NCI-H82 treated with DMSO at 0.1 percent for 48 hours (cell line): Measurements from ENCODE around the gene ZEB2.

Experiments used
- DNase-seq: peaks from one replicate; lab custom pipeline; 2025; ENCODE audit not compliant: unreplicated experiment; lab: John Stamatoyannopoulos, UW

Gene ZEB2

GRCh38 chr2:144513388-144514101 is 6.4 kb downstream of the ZEB2 start:
- no peak for DNase-seq

- DNase-seq: no peak
Observed at GRCh38 chr2:144512891-144513351, 7.0 kb downstream of the ZEB2 start.

GRCh38 chr2:144512470-144512869 is 7.4 kb downstream of the ZEB2 start:
- DNase-seq: no peak

GRCh38 chr2:144511937-144512336 is 8.0 kb downstream of the ZEB2 start:
- DNase-seq: no peak

- DNase-seq: no peak
Observed at GRCh38 chr2:144511226-144511810, 8.6 kb downstream of the ZEB2 start.

DNA sequence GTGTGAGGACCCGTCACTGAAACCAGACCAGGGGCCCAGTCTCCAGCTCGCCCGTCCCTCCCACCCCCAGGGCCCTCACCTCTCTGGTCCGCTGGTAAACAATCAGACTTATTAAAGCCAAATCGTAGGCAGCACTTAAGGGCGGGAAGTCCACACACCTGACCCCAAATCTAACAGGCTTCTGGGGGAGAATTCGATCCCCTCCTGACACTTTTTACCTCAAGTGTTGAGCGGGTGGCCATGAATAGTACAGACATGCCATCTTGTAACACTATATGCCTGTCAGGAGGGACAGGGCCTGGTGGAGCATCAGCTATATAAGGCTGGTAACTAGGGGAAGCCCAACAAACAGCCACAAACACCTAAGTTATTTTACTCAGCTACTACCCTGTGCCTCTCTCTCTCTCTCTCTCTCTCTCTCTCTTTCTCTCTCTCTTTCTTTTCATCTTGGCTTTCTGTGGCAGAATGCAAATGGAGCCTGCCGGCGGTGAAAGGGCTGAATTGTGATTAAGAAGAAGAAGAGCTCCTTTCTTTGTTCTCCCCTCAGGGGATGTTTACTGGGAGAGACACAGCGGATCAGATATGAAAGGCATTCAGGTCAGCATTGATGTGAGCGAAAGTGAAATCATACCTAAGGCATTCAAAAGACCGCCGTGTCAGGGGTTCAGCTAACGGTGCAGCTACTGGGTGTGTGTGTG is 9.5 kb downstream of the ZEB2 start:
- DNase-seq: no peak

- no peak for DNase-seq
Observed at GRCh38 chr2:144509879-144510221, 10.1 kb downstream of the ZEB2 start.

GRCh38 chr2:144509001-144509878 is 10.7 kb downstream of the ZEB2 start:
- DNase-seq: peak; percentile 67

- no peak for DNase-seq
Observed at GRCh38 chr2:144508172-144508851, 11.6 kb downstream of the ZEB2 start.

- no peak for DNase-seq
Observed at GRCh38 chr2:144507441-144508171, 12.3 kb downstream of the ZEB2 start.

DNA sequence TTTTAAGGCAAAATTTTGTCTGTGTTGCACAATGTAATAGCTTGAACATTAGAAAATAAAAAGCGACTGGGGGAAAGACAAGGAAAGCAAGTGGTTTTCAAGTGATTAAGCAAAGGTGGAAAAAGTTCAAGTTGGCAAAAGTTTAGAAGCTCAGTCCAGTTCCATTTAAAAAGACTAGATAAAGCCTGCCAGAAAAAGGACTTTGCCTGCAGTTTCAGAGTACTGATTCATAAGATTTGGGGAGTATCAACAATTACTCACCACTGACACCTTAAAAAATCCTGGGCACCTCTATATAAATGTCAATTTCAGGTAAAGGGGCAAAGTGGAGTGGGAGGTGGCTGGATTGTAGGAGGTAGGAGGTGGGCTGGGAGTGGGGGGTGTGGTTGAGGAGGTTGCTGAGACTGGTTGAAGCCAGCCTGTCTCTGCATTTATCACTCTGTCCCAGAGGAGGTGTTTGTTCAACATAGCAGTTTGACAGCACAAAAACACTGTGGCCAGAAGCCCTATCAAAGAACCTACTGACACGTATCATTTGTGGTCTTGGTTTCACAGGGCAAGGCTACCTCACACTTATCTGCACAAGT is 14.6 kb downstream of the ZEB2 start:
- no peak for DNase-seq

GRCh38 chr2:144504218-144504641 is 15.7 kb downstream of the ZEB2 start:
- DNase-seq: no peak

- DNase-seq: no peak
Observed at GRCh38 chr2:144503242-144503641, 16.7 kb downstream of the ZEB2 start.

DNA sequence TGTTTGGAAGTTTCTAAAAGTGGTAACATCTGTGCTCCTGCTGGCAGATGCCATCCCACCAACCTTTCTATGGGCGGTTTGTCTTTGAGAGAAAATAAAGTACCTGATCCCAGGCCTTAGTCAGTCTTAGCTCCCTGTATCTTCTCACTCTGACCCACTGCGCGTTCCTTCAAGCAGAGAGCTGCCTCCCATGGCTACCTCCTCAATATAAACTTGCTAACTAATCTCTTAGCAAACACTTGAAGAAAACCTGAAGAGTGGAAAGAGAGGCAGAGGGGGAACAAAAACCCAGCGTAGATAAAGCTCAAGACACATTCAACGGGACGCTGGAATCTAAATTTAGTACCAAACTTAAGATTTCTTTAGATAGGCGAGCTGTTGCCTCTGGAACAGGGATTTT is 17.6 kb downstream of the ZEB2 start:
- no peak for DNase-seq

GRCh38 chr2:144501627-144502026 is 18.3 kb downstream of the ZEB2 start:
- no peak for DNase-seq

DNA sequence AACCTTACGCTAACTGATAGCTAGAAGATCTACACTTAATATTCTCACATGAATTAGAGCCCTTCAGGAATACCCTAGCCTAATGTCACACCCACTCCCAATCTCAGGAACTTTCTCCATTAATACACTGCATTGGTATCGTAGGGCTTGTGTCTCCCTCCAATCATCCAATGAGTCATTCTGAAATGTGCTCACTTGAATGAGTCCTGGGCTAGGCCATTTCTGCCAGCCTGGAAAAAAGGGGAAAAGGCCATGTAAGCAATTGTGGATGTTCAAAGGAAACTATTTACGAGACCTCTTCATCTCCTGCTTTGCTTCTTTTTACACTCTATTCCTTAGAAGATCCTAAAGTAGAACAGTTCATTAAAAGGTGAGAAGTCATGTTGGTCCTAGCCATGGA is 18.8 kb downstream of the ZEB2 start:
- DNase-seq: no peak

GRCh38 chr2:144500563-144500962 is 19.4 kb downstream of the ZEB2 start:
- DNase-seq: no peak

GRCh38 chr2:144498277-144498676 is 21.6 kb downstream of the ZEB2 start:
- DNase-seq: no peak

DNA sequence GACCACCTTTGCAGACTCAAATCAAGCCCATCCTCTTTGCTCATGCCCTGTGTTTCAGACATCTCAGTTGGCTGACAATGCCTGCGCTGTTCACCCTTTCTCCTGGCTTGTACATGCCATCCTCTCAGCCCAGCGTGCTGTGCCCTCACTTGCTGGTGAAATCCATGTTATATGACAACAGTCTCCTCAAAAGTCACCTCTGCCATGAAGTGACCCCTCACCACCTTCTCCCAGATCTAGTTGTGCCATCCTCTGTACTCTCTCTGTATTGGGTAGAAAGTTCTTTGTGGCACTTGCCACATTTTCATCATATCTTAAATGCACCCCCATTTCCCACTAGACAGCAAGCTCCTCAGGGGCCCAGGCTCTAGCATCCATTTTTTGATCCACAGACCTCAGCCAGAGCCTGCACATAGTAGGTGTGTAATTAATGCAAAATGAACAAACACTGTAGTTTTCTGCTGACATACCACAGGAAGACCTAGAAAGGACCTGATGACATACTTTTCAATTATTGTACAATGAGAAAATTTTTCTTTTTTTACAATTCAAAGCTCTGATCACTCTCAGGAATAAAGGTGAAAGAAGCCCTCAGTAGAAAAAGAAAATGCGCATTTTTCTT is 22.8 kb downstream of the ZEB2 start:
- no peak for DNase-seq
